Posterior vena cava (tissue), 2 donors: ENCODE measurements around the gene DHX32. TPM values are rescaled to one million over a fixed set of nuclear protein-coding genes. Genes with fewer than 3 reads are reported as not detected.
"Not testable (repeated sequence)": the region's sequence is repeated elsewhere in the genome, so short reads cannot be mapped to it uniquely, and the experiment has no call there.

Experiments
- DNase-seq: peaks from one replicate; pipeline ENCODE4 v3.0.0-alpha.2; 2020; ENCODE audit warnings: low spot score
- intact Hi-C, 2 donors: fragments of 100-400 bp; cut with DNase I; formaldehyde crosslinking; loops; one replicate each; pipeline versions ENCODE4 v1.14.1 to v1.14.2; 2022 to 2023
- long read RNA-seq, 2 donors: library from polyadenylated mRNA; unstranded; transcript quantifications; one replicate each; pipeline ENCODE4 v2.0.0, GENCODE V29; 2020 to 2021
- total RNA-seq, 2 donors: library from RNA; stranded (reverse); fragmentation: NEBNext Ultra II Directional; extraction: Animal tissue kit (Norgen Biotek cat#: 25700); gene quantifications; one replicate each; pipeline ENCODE4 v1.2.1, GENCODE V29; 2021
- donor health status: DM: yes; HTN: yes; CAD: no.
- donor health status: DM: yes; HTN: yes; CAD: no.

DHX32 gene
- total RNA-seq, result 10 to 100 TPM; 19.0 to 25.1 TPM
- long read RNA-seq, donor 1, partial matches to known transcripts, result 4 of 13 reads
- long read RNA-seq, donor 1, other reads (novel, unspliced or antisense), result 9 of 13 reads
- long read RNA-seq, donor 2, partial matches to known transcripts, result 1 of 8 reads
- long read RNA-seq, donor 2, other reads (novel, unspliced or antisense), result 6 of 8 reads

- intact Hi-C loops, result no loop called here
Measured at GRCh38 chr10:125881192-125881591, at the start of gene DHX32. TSS of gene DHX32 (minus strand) at chr10:125881292. CDS start at chr10:125880824, 468 bp downstream.

GRCh38 chr10:125929618-125930017 is 48.5 kb upstream of the DHX32 start:
- DNase-seq, result no peak
- intact Hi-C loops, result no loop called here

More at GRCh38 chr10:125881192-125881591, at the start of gene DHX32:
- DNase-seq, result no peak

GRCh38 chr10:125928928-125929585 is 48.0 kb upstream of the DHX32 start:
- intact Hi-C loops, result no loop called here
- DNase-seq, result no peak

GRCh38 chr10:125927265-125927664 is 46.2 kb upstream of the DHX32 start:
- DNase-seq, intact Hi-C loops: not testable (repeated sequence)

GRCh38 chr10:125926247-125926646 is 45.2 kb upstream of the DHX32 start:
- no peak for DNase-seq
- intact Hi-C loops, result no loop called here

GRCh38 chr10:125925262-125925834 is 44.3 kb upstream of the DHX32 start:
- DNase-seq, result no peak
- intact Hi-C loops, result no loop called here

GRCh38 chr10:125921643-125922306 is 40.7 kb upstream of the DHX32 start:
- intact Hi-C loops, DNase-seq: not testable (repeated sequence)

GRCh38 chr10:125917704-125918361 is 36.7 kb upstream of the DHX32 start:
- DNase-seq, intact Hi-C loops: not testable (repeated sequence)

- intact Hi-C loops, result no loop called here
- DNase-seq, result no peak
Measured at GRCh38 chr10:125916977-125917376, 35.9 kb upstream of the DHX32 start.

- DNase-seq, intact Hi-C loops: not testable (repeated sequence)
Measured at GRCh38 chr10:125913277-125913676, 32.2 kb upstream of the DHX32 start.

- intact Hi-C loops, result no loop called here
- DNase-seq, result no peak
Measured at GRCh38 chr10:125911990-125912389, 30.9 kb upstream of the DHX32 start.

- DNase-seq, result no peak
- intact Hi-C loops, result no loop called here
Measured at GRCh38 chr10:125911145-125911544, 30.1 kb upstream of the DHX32 start.

- DNase-seq, intact Hi-C loops: not testable (repeated sequence)
Measured at GRCh38 chr10:125909491-125909890, 28.4 kb upstream of the DHX32 start.

GRCh38 chr10:125908813-125909212 is 27.7 kb upstream of the DHX32 start:
- DNase-seq, intact Hi-C loops: not testable (repeated sequence)

GRCh38 chr10:125907598-125907997 is 26.5 kb upstream of the DHX32 start:
- DNase-seq, intact Hi-C loops: not testable (repeated sequence)

- DNase-seq, intact Hi-C loops: not testable (repeated sequence)
Measured at GRCh38 chr10:125905069-125905994, 24.2 kb upstream of the DHX32 start.

GRCh38 chr10:125903135-125903640 is 22.1 kb upstream of the DHX32 start:
- DNase-seq, intact Hi-C loops: not testable (repeated sequence)

- DNase-seq, intact Hi-C loops: not testable (repeated sequence)
Measured at GRCh38 chr10:125900963-125901362, 19.9 kb upstream of the DHX32 start.
